Ishikawa (cell line): Measurements from ENCODE around the gene JMY.
A peak's percentile ranks its signal among the peaks of the same experiment; 100 is the strongest.

Experiments
- CEBPB ChIP-seq: IDR thresholded peaks from 2 replicates; pipeline ENCODE4 v1.6.1; 2012
- CREB1 ChIP-seq: IDR thresholded peaks from 2 replicates; pipeline ENCODE4 v1.6.1; 2012; ENCODE audit warnings: low read depth
- EGR1 ChIP-seq: IDR thresholded peaks from 2 replicates; pipeline ENCODE4 v1.6.1; 2012
- EP300 ChIP-seq: IDR thresholded peaks from 2 replicates; pipeline ENCODE4 v1.6.1; 2012; ENCODE audit warnings: borderline replicate concordance
- FOXM1 ChIP-seq: IDR thresholded peaks from 2 replicates; pipeline ENCODE4 v1.6.1; 2012; ENCODE audit warnings: low read depth, borderline replicate concordance
- NFIC ChIP-seq: IDR thresholded peaks from 2 replicates; pipeline ENCODE4 v1.6.1; 2012
- RAD21 ChIP-seq: IDR thresholded peaks from 2 replicates; pipeline ENCODE4 v1.6.1; 2012; ENCODE audit warnings: low read depth
- TAF1 ChIP-seq: IDR thresholded peaks from 2 replicates; pipeline ENCODE4 v1.6.1; 2012; ENCODE audit warnings: low read depth, mild to moderate bottlenecking
- TCF12 ChIP-seq: IDR thresholded peaks from 2 replicates; pipeline ENCODE4 v1.6.1; 2012; ENCODE audit warnings: low read depth
- TEAD4 ChIP-seq: IDR thresholded peaks from 2 replicates; pipeline ENCODE4 v1.6.1; 2012
- YY1 ChIP-seq: IDR thresholded peaks from 2 replicates; pipeline ENCODE4 v1.6.1; 2012; ENCODE audit warnings: low read depth
- ZBTB7A ChIP-seq: IDR thresholded peaks from 2 replicates; pipeline ENCODE4 v1.6.1; 2012; ENCODE audit warnings: low read depth
- TF ChIP-seq, protein P1 (sequence below): IDR thresholded peaks from 2 replicates; pipeline ENCODE4 v1.6.1; 2012
- TF ChIP-seq, protein P2 (sequence below): IDR thresholded peaks from 2 replicates; pipeline ENCODE4 v1.6.1; 2012
- TF ChIP-seq, protein P3 (sequence below): IDR thresholded peaks from 2 replicates; pipeline ENCODE4 v1.6.1; 2012; ENCODE audit warnings: low read depth, mild to moderate bottlenecking

The JMY gene, protein sequence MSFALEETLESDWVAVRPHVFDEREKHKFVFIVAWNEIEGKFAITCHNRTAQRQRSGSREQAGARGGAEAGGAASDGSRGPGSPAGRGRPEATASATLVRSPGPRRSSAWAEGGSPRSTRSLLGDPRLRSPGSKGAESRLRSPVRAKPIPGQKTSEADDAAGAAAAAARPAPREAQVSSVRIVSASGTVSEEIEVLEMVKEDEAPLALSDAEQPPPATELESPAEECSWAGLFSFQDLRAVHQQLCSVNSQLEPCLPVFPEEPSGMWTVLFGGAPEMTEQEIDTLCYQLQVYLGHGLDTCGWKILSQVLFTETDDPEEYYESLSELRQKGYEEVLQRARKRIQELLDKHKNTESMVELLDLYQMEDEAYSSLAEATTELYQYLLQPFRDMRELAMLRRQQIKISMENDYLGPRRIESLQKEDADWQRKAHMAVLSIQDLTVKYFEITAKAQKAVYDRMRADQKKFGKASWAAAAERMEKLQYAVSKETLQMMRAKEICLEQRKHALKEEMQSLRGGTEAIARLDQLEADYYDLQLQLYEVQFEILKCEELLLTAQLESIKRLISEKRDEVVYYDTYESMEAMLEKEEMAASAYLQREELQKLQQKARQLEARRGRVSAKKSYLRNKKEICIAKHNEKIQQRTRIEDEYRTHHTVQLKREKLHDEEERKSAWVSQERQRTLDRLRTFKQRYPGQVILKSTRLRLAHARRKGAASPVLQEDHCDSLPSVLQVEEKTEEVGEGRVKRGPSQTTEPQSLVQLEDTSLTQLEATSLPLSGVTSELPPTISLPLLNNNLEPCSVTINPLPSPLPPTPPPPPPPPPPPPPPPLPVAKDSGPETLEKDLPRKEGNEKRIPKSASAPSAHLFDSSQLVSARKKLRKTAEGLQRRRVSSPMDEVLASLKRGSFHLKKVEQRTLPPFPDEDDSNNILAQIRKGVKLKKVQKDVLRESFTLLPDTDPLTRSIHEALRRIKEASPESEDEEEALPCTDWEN

DNA sequence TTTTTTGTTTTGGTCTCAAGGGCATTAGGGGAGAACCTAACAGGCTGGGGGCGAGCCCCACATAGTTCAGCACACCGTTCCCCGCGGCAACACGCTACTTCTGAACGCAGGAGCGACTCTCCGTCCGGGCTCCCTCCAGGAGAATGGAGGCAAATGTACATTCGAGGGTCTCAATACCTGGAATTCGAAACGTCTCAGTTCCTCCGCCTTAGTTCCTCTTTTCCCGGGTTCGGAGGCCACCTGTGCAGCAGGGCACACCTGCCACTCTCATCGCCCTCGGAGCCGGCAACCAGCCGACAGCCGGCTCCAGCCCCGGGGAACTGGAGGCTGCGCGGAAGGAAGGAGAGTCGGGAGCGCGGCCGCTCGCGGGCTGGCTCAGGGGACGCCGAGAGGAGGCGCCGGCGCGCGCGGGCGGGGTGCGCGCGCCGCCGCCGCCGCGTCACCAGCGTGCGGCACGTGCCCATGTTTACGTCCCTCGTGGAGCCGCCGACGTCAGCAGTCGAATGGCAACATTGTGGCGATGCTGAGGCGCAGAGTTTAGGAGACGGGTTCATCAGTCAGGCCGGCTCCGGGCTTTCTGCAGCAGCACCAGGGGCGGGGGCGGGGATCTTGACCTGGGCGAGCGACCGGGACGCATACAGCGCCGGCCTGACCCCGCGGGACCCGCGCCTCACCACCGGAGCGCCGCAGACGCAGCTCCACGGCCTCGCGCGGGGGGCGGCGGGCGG, at the start of gene JMY:
TSS of gene JMY (plus strand) at position 498 of the 728 bp plus-strand sequence. CDS start 520 bp downstream, outside the sequence.
- TF ChIP-seq, protein P1, sequence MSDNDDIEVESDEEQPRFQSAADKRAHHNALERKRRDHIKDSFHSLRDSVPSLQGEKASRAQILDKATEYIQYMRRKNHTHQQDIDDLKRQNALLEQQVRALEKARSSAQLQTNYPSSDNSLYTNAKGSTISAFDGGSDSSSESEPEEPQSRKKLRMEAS = peak; percentile 96
- 0 out of 2 replicates have a peak, but pooled peaks have one; percentile 25 for TF ChIP-seq TCF12
- peak; percentile 77 for TF ChIP-seq CREB1
- 0 out of 2 replicates have a peak, but pooled peaks have one; percentile 28 for TF ChIP-seq YY1
- TF ChIP-seq, protein P2, sequence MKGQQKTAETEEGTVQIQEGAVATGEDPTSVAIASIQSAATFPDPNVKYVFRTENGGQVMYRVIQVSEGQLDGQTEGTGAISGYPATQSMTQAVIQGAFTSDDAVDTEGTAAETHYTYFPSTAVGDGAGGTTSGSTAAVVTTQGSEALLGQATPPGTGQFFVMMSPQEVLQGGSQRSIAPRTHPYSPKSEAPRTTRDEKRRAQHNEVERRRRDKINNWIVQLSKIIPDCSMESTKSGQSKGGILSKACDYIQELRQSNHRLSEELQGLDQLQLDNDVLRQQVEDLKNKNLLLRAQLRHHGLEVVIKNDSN = peak; percentile 93
- TF ChIP-seq ZBTB7A = peak; percentile 19; the same call in 1 of the 2 replicates
- TF ChIP-seq, protein P3, sequence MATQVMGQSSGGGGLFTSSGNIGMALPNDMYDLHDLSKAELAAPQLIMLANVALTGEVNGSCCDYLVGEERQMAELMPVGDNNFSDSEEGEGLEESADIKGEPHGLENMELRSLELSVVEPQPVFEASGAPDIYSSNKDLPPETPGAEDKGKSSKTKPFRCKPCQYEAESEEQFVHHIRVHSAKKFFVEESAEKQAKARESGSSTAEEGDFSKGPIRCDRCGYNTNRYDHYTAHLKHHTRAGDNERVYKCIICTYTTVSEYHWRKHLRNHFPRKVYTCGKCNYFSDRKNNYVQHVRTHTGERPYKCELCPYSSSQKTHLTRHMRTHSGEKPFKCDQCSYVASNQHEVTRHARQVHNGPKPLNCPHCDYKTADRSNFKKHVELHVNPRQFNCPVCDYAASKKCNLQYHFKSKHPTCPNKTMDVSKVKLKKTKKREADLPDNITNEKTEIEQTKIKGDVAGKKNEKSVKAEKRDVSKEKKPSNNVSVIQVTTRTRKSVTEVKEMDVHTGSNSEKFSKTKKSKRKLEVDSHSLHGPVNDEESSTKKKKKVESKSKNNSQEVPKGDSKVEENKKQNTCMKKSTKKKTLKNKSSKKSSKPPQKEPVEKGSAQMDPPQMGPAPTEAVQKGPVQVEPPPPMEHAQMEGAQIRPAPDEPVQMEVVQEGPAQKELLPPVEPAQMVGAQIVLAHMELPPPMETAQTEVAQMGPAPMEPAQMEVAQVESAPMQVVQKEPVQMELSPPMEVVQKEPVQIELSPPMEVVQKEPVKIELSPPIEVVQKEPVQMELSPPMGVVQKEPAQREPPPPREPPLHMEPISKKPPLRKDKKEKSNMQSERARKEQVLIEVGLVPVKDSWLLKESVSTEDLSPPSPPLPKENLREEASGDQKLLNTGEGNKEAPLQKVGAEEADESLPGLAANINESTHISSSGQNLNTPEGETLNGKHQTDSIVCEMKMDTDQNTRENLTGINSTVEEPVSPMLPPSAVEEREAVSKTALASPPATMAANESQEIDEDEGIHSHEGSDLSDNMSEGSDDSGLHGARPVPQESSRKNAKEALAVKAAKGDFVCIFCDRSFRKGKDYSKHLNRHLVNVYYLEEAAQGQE = no peak
- no peak for TF ChIP-seq CEBPB
- TF ChIP-seq TAF1 = peak; percentile 79

DNA sequence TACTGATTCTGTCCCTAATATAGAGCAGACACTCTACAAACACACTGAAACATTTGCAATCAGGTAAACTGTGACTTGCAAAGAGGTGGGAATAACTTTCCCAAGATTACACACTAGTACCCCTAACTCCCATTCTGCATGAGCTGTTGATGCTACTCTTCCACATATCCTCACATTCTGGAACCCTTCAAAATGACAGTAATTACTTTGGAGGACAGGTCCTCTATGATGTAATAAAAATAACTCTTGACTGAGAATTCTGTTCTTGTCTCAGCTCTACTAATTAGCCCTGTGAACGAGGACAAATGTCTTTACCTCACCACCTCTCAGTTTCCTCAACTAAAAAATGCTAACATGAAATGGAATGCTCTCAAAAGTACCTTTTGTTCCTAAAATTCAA, 49.5 kb upstream of the JMY start:
- TF ChIP-seq CREB1 (no peak), CEBPB (no peak), NFIC (no peak), EP300 (no peak)

DNA sequence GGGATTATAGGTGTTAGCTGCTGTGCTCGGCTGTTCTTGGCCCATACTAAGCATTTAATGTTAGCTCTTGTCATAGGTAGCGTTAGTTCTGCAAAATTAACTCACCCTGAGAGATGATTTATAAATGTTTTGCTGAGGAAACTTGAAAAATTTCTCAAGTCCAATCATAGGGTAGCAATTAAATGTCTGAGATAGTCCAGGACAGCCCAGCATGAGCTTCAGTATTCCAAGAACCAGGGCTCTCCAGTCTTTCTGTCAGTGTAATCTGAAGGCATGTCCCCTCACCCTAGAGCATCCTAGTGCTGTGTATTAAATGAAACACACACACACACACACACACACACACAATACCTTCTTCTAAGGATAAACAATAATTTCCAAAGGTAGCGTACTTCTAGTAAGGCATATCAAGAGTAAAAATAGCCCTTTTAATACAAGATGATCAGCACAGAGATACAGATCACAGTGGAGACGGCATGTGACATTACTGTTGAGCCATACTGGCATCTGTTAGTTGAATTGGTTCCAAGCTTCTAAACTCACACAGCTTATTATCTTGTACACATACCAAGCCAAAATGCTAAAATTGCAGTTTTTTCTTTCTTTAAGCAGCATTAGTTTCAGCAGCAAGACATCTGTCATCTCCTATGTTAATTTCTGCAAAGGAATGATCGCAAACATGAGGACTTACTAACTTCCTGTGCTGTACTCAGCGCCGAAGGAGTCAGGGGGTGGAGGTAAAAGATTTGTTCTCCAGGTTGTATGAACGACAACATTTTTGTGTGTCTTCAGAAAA, 46.3 kb upstream of the JMY start:
- TF ChIP-seq ZBTB7A = no peak
- no peak for TF ChIP-seq EGR1
- TF ChIP-seq EP300 = no peak
- TF ChIP-seq FOXM1 = no peak
- TF ChIP-seq TEAD4 = no peak
- TF ChIP-seq NFIC = no peak
- TF ChIP-seq, protein P1 = no peak
- TF ChIP-seq, protein P3 = no peak
- TF ChIP-seq, protein P2 = no peak
- no peak for TF ChIP-seq YY1
- TF ChIP-seq TCF12 = no peak
- no peak for TF ChIP-seq CREB1
- no peak for TF ChIP-seq CEBPB
- TF ChIP-seq TAF1 = no peak
- no peak for TF ChIP-seq RAD21

DNA sequence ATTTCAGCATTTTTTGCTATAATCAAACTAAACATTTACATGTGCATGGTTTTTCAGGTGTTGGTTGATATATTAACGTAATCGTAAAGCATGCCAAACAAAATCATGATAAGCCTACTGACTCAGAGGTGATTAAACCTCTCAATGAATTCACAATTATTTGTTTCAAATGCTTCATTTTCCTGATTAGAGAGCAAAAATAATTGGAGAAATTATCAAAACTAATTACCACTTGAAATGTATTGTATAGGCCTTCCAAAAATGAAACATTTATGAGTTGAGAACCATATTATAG, 45.7 kb upstream of the JMY start:
- no peak for TF ChIP-seq TAF1
- TF ChIP-seq, protein P1 = no peak
- TF ChIP-seq TEAD4 = no peak
- TF ChIP-seq CREB1 = no peak
- TF ChIP-seq, protein P2 = no peak
